Right ventricle myocardium superior (tissue), 1 donor: ENCODE measurements around the gene TMEM221. TPM values are rescaled to one million over a fixed set of nuclear protein-coding genes. Genes with fewer than 3 reads are reported as not detected.
"Not testable (repeated sequence)": the region's sequence is repeated elsewhere in the genome, so short reads cannot be mapped to it uniquely, and the experiment has no call there.

Experiments used
- ATAC-seq: fragments of 200-7000 bp; cut with Tn5 transposase; one replicate; pipeline ENCODE4 v1.9.1; 2020; ENCODE audit warnings: mild to moderate bottlenecking; ENCODE audit not compliant: poor library complexity
- DNase-seq: peaks from one replicate; pipeline ENCODE4 v3.0.0-alpha.2; 2020
- intact Hi-C: fragments of 100-400 bp; cut with DNase I; formaldehyde crosslinking; loops from one replicate; pipeline ENCODE4 v1.11.2; 2022
- total RNA-seq: library from RNA; stranded (reverse); fragmentation: NEBNext Ultra II Directional; extraction: Animal tissue kit (Norgen Biotek cat#: 25700); gene quantifications from one replicate; pipeline ENCODE4 v1.2.1, GENCODE V29; 2021
- donor health status: DM: no; HTN: yes; CAD: no; lungs with severe emphysema.

The TMEM221 gene
- total RNA-seq, 1 donor from 2014 or later, result 0.11 TPM

DNA sequence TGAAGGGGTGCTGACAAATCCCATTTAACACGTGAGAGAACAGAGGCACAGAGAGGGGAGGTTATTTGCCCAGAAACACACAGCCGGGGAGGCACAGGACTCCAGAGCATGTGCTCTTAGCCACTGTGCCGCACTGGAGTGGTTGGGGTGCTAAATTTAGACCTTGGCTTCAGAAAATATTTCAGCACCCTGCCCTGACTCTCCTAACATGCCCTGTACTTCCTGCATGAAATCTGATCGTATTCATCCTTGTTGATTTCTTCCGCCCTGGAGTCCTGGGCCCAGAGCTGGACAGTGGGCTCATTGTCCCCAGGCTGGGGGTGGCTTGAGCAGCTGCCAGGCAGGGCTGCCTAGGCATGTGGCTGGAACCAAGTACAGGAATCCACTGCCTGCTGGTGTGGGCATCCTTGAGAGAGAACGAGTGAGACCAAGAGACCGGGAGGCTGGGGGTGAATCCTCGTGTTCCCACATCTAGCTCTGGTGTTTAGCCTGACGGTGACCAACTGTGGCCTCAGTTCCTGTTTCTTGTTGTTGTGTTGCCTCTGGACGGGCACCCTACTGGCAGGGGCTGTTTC lies 27.2 kb upstream of the TMEM221 start:
- intact Hi-C loops, result no loop called here
- ATAC-seq, result peak; percentile 76
- peak; percentile 84 for DNase-seq

DNA sequence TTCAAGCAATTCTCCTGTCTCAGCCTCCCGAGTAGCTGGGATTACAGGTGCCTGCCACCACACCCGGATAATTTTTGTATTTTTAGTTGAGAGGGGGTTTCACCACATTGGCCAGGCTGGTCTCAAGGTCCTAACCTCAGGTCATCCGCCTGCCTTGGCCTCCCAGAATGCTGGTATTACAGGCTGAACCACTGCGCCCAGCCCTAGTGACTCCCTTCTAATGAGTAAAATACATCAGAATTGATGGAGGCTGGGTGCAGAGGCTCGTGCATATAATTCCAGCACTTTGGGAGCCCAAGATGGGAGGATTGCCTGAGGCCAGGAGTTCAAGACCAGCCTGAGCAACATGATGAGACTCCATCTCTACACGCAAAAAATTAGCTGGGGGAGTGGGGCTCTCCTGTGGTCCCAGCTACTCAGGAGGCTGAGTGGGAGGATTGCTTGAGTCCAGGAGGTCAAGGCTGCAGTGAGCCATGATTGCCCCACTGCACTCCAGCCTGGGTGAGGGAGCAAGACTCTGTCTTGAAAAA lies 26.6 kb upstream of the TMEM221 start:
- ATAC-seq, DNase-seq, intact Hi-C loops: not testable (repeated sequence)

DNA sequence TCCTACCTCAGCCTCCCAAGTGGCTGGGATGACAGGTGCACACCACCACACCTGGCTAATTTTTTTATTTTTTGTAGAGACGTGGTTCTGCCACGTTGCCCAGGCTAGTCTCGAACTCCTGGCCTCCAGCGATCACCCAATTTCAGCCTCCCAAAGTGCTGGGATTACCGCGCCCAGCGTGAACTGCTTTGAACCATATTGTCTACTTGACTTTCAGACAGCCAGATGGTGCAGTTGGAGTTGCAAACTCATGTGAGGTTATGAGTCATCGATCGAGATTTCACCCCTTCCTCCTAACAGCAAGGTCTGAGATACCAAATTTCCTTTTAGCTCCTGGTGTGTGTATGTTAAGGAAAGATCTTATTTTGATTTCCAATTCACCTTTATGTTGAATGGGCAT lies 24.6 kb upstream of the TMEM221 start:
- ATAC-seq, result no peak
- intact Hi-C loops, result no loop called here
- no peak for DNase-seq

DNA sequence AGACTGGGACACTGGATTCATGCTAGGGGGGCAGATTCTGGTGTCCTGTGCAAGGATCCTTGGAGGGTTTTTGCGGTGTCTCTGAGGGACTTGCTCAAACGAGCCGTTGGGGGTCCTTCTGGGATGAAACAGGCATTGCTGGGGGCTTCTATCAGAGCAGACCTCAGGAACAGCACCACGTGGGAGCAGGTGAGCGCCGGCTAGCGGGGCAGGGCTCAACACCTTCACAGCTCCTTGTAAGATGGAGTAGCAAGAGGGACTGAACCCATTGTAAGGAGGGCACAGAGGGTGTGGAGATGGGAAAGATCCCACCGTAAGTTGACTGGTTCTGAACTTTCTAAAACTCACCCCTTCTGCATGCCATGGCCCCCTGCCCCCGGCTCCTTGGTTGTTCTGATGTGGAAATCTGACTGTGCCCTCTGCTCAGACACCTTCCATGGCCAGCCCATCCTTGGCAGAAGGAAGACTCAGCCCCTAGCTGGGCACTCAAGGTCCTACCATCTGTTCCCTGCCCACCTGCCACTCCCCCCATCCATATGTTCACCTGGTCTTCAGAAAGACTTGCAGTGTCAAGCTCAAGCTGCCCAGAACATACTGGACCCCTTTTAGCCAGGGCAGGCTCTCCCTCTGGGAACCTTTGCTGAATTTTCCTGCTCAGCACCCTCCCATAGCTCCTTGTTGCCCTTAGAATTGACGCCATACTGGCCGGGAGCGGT lies 23.1 kb upstream of the TMEM221 start:
- ATAC-seq, result no peak
- DNase-seq, result no peak
- intact Hi-C loops, result no loop called here

DNA sequence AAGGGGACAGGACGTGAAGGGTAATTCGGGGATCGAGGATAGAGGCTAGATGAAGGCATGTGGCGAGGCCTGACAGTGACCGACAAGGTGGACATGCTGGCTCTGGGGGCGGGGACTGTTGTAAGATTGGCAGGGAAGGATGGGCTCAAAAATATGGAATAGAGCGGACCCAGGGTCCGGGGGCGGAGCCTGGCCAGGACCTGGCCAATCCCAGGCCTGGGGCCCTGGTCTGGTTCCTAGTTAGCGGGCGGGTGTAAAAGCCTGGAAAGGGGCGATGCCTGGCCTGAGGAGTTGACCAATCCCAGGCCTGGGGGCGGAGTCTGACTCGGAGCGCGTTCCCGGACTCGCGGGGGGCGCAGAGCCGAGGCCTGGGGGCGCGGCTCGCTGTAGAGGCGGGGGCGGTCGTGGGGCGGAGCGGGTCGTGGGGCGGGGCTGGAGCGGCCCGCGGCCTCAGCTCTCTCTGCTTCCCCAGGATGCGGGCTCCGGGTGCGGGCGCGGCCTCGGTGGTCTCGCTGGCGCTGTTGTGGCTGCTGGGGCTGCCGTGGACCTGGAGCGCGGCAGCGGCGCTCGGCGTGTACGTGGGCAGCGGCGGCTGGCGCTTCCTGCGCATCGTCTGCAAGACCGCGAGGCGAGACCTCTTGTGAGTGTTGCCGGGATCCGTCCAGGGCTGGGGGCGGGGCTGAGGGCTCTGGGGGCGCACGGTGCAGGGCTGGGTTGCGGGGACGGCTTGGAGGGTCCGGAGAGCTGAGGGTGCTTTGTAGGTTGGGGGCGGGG lies 21.8 kb upstream of the TMEM221 start, which contains the start of gene SLC27A1:
Gene SLC27A1 (plus strand): TSS at position 457 of the 774 bp plus-strand sequence. CDS start 17 bp downstream, at position 474.
- ATAC-seq (peak; percentile 82), DNase-seq (peak; percentile 98)
- intact Hi-C loops, result no loop called here

DNA sequence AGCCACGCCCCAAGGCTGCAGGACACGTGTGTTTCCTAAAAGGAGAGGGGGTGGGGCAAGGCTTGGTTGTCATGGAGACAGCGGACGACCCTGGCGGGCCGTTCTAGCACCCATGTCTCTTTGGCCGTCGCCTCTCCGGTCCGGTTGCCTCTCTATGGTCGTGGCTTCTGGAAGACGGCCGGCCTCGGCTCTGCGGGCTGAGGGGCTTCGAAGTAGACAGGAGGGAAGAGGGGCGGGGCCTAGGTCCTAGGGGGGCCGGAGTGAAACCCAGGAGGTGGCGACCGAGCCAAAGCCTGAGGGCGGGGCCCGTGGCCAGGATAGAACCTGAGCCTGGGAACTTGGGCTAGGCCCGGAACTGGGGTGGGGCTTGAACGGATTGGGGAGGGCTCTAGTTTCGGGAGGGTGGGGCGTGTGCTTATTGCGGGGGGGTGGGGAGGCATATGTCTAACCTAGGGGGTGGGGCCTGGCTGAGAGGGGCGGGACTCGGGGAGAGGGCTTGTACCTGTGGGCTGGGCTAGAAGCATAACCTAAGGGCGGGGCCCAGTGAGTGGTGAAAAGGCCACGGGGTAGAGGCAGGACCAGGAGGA lies 21.1 kb upstream of the TMEM221 start:
- DNase-seq (peak; percentile 97), ATAC-seq (peak; percentile 78)
- intact Hi-C loops, result loop anchor here (5.0 kb wide), 1 partner anchor 72 kb away; no protein-coding TSS in a partner anchor

DNA sequence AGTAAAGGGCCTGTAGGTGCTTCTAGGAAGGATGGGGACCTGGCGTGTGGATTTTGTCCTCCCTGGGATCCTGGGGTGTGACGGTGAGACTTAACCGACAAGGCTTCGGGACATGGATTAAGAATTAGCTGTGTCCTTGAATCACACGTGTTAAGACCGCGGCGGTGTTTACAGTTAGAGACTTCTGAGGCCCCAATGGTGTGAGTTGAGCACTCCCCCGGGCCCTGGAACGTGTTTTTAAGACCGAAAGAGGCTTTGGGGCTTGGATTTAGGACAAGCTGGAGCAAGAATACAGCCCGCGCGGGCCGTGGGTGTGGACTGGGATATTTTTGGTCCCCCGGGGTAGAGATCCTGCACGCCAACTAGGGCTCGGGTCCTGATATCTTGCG lies 20.6 kb upstream of the TMEM221 start:
- no peak for ATAC-seq
- intact Hi-C loops, result loop anchor here (5.0 kb wide), 1 partner anchor 72 kb away; no protein-coding TSS in a partner anchor
- DNase-seq, result no peak

DNA sequence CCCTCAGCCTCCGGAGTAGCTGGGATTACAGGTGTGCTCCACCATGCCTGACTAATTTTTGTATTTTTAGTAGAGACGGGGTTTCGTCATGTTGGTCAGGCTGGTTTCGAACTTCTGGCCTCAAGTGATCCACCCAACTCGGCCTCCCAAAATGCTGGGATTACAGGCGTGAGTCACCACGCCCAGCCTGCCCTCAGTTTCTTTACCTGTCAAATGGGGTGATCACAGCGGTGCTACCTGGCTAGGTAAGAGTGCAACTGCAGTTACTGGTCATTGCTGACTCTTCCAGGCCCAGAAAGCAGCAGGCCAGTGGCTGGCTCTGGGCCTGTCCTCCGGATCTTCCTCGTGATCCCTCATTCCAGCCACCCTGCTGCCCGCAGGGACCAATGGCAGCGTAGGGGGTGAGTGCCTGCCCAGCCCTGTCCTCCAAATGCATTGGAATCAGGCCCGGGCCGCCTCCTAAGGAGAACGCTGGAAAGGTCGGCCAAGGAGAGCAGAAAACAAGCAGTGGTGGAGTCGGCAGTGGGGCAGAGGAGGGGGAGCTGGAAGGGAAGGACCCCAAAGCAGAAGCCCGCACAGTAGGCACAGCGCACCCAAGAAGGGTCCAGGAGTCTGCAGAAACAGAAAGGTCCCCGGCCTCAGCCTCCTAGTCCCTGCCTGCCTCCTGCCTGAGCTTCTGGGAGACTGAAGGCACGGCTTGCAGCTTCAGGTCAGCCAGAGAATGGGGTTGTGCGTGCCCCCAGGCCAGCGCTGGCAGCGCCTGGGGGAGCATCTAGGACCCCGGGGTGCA lies 20.0 kb upstream of the TMEM221 start:
- intact Hi-C loops, result loop anchor here (5.0 kb wide), 1 partner anchor 71 kb away; no protein-coding TSS in a partner anchor
- ATAC-seq, result peak; percentile 57
- peak; percentile 91 for DNase-seq

DNA sequence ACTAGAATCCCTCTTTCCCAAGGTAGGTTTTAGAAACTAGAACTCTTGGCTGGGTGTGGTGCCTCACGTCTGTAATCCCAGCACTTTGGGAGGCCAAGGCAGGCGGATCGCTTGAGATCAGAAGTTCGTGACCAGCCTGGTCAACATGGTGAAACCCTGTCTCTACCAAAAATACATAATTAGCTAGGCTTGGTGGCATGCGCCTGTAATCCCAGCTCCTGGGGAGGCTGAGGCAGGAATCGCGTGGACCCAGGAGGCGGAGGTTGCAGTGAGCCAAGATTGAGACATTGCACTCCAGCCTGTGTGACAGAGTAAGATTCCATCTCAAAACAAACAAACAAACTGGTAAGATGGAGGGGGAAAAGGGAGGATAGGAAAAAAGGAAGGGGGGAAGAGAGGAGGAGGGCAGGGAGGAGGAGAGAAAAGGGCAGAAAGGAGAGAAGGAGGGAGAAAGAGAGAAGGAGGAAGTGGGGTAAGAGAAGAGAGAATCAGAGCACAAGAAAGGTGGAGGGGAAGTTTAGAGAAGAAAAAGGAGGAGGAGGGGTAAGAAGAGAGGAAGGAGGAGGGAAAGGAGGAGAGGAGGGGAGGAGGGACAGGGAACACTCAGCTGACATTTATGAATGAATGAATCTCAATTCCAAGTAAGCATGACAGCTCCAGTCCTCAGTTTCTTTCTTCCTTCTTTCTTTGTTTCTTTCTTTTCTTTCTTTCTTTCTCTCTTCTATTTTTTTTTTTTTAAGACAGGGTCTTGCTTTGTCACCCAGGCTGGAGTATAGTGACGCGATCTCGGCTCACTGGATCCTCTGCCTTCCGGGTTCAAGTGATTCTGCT lies 19.2 kb upstream of the TMEM221 start:
- intact Hi-C loops, result loop anchor here (5.0 kb wide), 1 partner anchor 70 kb away; no protein-coding TSS in a partner anchor
- DNase-seq (no peak), ATAC-seq (no peak)

DNA sequence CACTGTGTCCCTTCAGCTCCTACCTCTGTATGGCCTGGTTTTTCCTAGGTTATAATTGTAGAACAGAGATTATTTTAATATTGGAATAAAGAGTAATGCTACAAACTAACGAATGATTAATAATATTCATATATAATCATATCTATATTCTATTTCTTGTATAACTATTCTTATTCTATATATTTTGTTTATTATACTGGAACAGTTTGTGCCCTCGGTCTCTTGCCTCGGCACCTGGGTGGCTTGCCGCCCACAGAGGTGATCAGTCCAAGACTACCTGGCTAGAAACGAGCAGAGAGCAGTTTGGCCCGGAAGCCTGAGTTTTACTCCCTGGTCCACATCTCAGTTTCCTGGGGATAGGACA lies 18.0 kb upstream of the TMEM221 start:
- no peak for DNase-seq
- ATAC-seq, result no peak
- intact Hi-C loops, result loop anchor here (5.0 kb wide), 1 partner anchor 69 kb away; no protein-coding TSS in a partner anchor

DNA sequence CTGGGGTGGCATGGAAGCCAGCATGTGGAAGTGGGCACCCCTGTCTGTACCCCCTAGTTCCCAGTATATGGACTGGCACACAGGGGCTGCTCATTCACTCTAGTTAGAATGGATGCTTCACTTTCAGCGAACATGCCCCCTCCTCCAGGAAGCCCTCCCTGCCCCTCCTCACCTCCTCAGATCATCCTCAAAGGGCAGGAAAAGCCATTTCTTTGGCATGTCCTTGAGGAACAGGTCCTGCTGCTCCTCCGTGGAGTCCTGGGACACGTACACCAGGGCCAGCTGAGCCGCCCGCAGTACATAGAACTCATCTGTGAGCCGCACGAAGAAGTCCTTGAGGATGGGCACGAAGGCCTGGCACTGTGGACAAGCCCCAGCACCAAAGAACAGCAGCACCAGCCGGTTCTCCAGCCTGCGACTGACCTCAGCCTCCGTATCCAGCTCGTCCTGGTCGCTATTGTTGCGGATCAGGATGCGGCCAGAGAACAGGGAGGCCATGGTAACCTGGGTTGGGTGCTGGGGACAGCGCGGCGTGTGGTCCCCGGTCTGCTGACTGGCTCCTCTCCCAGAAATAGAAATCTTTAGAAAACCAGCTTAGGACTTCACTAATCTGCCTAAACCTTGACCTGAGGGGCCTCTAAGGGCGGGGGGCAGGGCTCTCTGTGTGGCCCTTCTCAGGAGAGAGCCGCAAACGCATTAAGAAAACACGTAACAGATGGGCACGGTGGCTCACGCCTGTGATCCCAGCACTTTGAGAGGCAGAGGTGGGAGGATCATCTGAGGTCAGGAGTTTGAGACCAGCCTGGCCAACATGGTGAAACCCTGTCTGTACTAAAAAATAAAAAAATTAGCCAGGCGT lies 12.1 kb upstream of the TMEM221 start, which contains the start of gene NXNL1:
Gene NXNL1 (minus strand): TSS at position 555 of the 859 bp plus-strand sequence. CDS start 57 bp downstream, at position 498.
- intact Hi-C loops, result no loop called here
- no peak for ATAC-seq

DNA sequence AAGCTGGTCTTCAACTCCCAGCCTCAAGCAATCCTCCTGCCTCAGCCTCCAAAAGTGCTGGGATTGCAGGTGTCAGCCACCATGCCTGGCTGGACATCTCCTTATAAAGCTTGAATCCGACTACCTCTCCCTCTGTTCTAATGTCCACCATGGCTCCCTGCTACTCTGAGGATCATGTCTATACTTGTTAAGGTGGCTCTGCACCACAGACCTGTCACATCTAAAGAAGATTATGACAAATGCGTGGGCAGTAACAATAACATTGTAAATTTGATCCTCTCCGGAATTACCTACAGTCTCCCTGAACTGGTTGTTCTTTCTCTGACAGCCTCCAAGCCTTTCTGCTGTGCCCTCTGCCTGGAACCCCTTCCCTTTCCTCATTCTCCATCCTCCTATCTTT lies 10.5 kb upstream of the TMEM221 start:
- no peak for DNase-seq
- no peak for ATAC-seq
- intact Hi-C loops, result loop anchor here (10.0 kb wide), 1 partner anchor 326 kb away; no protein-coding TSS in a partner anchor

More for the DNA sequence above, 12.1 kb upstream of the TMEM221 start, which contains the start of gene NXNL1:
- no peak for DNase-seq

DNA sequence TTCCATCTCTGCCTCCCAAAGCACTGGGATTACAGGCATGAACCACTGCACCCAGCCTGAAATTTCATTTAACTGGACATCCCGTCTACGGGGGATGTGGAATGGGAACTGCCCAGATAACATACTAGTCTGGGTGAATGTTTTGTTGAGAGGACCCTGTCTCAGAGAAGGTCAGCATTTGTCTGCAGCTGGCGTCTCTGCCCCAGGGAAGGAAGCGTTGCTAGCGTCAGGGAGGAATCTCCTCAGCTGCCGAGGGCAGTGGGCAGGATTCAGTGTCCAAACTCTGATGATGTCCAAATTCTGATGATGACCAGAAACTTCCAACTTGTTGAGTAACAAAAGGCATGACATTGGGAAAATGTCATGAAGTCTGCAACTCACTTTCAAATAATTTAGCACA lies 9.1 kb upstream of the TMEM221 start:
- DNase-seq, result no peak
- intact Hi-C loops, result loop anchor here (10.0 kb wide), 1 partner anchor 327 kb away; no protein-coding TSS in a partner anchor
- no peak for ATAC-seq

DNA sequence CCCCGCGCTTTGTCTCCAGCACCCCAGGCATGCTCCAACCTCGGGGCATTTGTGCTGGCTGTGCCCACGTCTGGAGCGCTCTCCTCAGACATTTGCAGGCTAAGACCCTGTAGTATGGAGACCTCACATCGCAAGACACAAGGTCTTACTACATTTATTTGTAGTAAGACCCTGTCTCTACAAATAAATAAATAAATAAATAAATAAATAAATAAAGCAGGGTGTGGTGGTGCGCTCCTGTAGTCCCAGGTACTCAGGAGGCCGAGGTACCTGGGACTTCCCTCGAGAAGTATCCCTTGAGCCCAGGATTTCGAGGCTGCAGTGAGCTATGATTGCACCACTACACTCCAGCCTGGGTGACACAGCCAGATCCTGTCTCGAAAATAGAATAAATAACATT lies 7.7 kb upstream of the TMEM221 start:
- intact Hi-C loops, result loop anchor here (10.0 kb wide), 1 partner anchor 329 kb away; no protein-coding TSS in a partner anchor

DNA sequence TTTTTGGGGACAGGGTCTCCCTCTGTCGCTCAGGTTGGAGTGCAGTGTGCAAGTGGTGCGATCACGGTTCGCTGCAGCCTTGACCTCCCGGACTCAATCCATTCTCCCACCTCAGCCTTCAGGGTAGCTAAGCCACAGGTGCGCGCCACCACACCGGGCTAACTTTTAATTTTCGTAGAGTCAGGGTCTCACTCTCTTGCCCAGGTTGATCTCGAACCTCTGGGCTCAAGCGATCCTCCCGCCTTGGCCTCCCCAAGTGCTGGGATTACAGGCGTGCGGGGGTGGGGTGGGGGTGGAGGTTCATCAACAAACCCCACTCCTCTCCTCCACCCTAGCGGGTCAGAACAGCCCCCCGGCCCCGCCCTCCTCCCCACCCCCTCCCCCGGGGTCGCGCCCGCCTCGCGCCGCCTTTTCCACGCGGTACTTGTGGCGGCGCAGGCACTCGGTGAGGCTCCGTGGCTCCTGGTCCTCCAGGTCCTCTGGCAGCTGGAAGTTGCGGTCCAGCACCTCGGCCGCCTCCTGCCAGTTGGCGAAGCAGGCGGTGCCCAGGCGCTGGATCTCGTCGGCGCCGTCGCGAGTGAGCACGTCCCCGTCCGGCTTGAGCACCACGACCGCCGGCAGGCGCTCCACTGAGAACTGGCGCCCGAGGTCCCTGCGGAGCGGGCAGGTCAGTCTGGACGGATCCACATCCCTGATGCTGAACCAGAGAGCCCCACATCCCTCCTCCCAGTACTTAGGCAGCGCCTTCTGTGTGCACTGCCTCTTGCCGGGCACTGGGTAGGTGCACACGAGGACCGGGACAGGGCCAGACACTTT lies 7.0 kb upstream of the TMEM221 start:
- ATAC-seq (no peak), DNase-seq (no peak)
- intact Hi-C loops, result loop anchor here (10.0 kb wide), 1 partner anchor 329 kb away; no protein-coding TSS in a partner anchor

More for the DNA sequence above, 7.7 kb upstream of the TMEM221 start:
- DNase-seq (no peak), ATAC-seq (no peak)
